Body of pancreas (tissue), 4 donors: ENCODE measurements around the gene GRM8. TPM values are rescaled to one million over a fixed set of nuclear protein-coding genes. Genes with fewer than 3 reads are reported as not detected.

Experiments
- ATAC-seq: fragments of 150-250 bp; one replicate; pipeline ENCODE4 v1.9.1; 2016
- DNase-seq, 4 donors: peaks; one replicate each; pipeline ENCODE4 v3.0.0-alpha.2; 2019
- H3K27ac ChIP-seq, 4 donors: fragments of 200-600 bp; sonication (generic); 1 replicate in 3 of 4; 2 replicates in 1 of 4; pipeline versions ENCODE4 v1.5.1 to v1.6.1; 2016 to 2019; ENCODE audit warnings: mild to moderate bottlenecking in 1 of 4, mixed read lengths in 1 of 4, moderate library complexity in 1 of 4
- H3K27me3 ChIP-seq, 2 donors: fragments of 200-600 bp; sonication (generic); one replicate each; pipeline ENCODE4 v1.6.0; 2016; ENCODE audit warnings: mild to moderate bottlenecking in 1 of 2
- H3K36me3 ChIP-seq, 2 donors: fragments of 200-600 bp; sonication (generic); replicated peaks in 1 of 2; 2 replicates each; pipeline ENCODE4 v1.5.1; 2016; ENCODE audit warnings: low read depth in 2 of 2; ENCODE audit not compliant: insufficient read depth in 1 of 2
- H3K4me1 ChIP-seq: fragments of 200-600 bp; sonication (generic); one replicate; pipeline ENCODE4 v1.6.0; 2016
- H3K4me3 ChIP-seq, 2 donors: fragments of 200-600 bp; sonication (generic); 1 replicate in 1 of 2; 2 replicates in 1 of 2; pipeline ENCODE4 v1.5.1; 2016 to 2019
- H3K9me3 ChIP-seq, 3 donors: fragments of 200-600 bp; sonication (generic); 1 replicate in 2 of 3; 2 replicates in 1 of 3; pipeline ENCODE4 v1.5.1; 2016
- CTCF ChIP-seq, 7 experiments: fragments of 450-650 bp in 4 of 7; fragments of 200-600 bp in 3 of 7; sonication (generic) in 3 of 7; IDR thresholded peaks; one replicate each; pipeline ENCODE4 v1.5.1; 2016 to 2019; ENCODE audit warnings: antibody characterized with exemption in 7 of 7
- POLR2A ChIP-seq, 3 donors: fragments of 450-650 bp; IDR thresholded peaks; one replicate each; pipeline ENCODE4 v1.6.1; 2016; ENCODE audit warnings: antibody characterized with exemption in 3 of 3, mild to moderate bottlenecking in 2 of 3
- WGBS, 2 donors: methylation state at CpG; one replicate each; pipeline ENCODE4 v1.1.5; 2017; 5-methylcytosine and 5-hydroxymethylcytosine counted together
- intact Hi-C: fragments of 100-400 bp; cut with DNase I; formaldehyde crosslinking; loops from one replicate; pipeline ENCODE4 v1.15.1; 2023
- total RNA-seq, 2 donors: library from RNA; depleted of rRNA; stranded (reverse); fragments of >200 nt; gene quantifications; one replicate each; pipeline ENCODE4 v1.1.0, GENCODE V29; 2016

The GRM8 gene
- total RNA-seq, 2 donors from 2014 or later = 2.3 TPM; not detected in 1

DNA sequence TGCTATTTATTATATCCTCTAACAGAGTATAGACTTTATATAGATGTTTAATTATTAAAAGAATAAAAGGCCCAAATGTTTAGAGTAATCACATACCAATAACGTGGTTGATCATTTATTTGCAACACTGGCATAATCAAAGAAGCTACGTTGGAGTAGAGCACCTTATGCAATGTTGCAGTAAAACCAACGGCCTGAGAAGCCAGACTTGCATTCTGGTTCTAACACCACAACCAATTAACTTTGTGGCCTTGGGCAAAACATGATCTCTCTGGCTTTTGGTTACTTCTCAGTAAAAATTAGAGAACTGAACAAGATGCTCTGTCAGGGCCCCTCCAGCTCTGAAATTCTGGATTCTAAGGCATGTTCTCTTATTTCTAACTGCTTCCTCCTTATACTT, 476.2 kb downstream of the GRM8 start:
- TF ChIP-seq POLR2A (IDR thresholded peaks at IDR 0.05) = no peak
- no peak for TF ChIP-seq CTCF (IDR thresholded peaks at IDR 0.05)
- H3K27me3 ChIP-seq = no peaks in the 10 kb centered on the region
- 76 to 82% methylated on average over 3 of the region's 3 CpGs for WGBS, 2 donors
- DNase-seq (no peak), ATAC-seq (no peak)
- H3K36me3 ChIP-seq = no peaks in the 10 kb centered on the region
- H3K9me3 ChIP-seq = no peaks in the 10 kb centered on the region
- H3K4me1 ChIP-seq = no peaks in the 10 kb centered on the region
- no peak overlapping the region for H3K27ac ChIP-seq
- H3K4me3 ChIP-seq = no peak overlapping the region
- intact Hi-C loops = no loop called here

- Histone ChIP-seq H3K4me1 (no peaks in the 10 kb centered on the region), H3K9me3 (no peaks in the 10 kb centered on the region), H3K4me3 (no peak overlapping the region), H3K36me3 (no peaks in the 10 kb centered on the region), H3K27me3 (no peaks in the 10 kb centered on the region), H3K27ac (no peak overlapping the region)
- no peak for DNase-seq
- intact Hi-C loops = no loop called here
- TF ChIP-seq CTCF (IDR thresholded peaks at IDR 0.05) (no peak), POLR2A (IDR thresholded peaks at IDR 0.05) (no peak)
- WGBS, 2 donors = 89 to 92% methylated on average over 3 of the region's 3 CpGs
- no peak for ATAC-seq
Measured at GRCh38 chr7:126774077-126774476, 478.7 kb downstream of the GRM8 start.

DNA sequence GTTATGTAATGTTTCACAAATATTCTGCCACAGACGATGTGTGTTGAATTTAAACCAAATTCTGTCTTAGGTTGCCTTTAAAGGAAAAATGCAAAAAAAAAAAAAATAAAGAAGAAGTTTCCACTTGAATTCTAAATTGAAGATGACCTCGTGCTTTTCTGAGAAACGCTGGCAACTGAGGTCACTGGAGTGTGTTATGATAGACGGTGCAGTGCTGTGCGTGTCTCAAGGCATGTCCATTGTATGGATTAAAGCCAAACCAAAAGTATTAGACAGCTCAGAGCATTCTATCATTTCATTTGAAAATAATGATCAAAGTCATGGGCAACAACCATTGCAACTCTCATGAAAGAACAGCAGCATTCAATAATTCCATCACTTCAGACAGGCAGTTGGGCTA, 483.9 kb downstream of the GRM8 start:
- no peak for DNase-seq
- intact Hi-C loops = no loop called here
- H3K9me3 ChIP-seq = no peaks in the 10 kb centered on the region
- H3K4me3 ChIP-seq = no peak overlapping the region
- H3K27ac ChIP-seq = no peak overlapping the region
- WGBS, 2 donors = 73 to 74% methylated on average over 5 of the region's 5 CpGs
- no peaks in the 10 kb centered on the region for H3K36me3 ChIP-seq
- H3K4me1 ChIP-seq = no peaks in the 10 kb centered on the region
- TF ChIP-seq POLR2A (IDR thresholded peaks at IDR 0.05) (no peak), CTCF (IDR thresholded peaks at IDR 0.05) (no peak)
- no peak for ATAC-seq
- H3K27me3 ChIP-seq = no peaks in the 10 kb centered on the region

DNA sequence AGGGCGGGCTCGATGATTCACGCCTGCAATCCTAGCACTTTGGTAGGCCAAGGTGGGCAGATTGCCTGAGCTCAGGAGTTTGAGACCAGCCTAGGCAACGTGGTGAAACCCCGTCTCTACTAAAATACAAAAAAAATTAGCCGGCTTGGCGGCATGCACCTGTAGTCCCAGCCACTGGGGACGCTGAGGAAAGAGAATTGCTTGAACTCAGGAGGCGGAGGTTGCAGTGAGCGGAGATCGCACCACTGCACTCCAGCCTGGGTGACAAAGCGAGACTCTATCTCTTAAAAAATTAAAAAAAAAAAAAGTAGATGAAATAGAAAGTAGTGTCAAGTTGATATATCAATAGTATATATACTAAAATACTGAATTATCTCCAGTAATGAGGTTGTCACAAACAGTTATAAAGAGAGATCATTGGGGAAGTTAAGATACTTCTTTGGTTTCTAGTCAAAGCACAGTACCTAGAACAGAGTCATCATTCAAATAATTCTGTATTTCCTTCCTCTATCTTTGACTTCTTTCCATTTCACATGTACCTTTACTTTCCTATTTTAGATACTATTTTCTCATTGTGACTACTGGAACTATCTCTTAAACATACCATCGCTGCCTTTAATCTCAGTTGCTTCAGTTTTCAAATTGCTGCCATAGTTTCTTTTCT, 491.7 kb downstream of the GRM8 start:
- Histone ChIP-seq H3K27ac (no peak overlapping the region), H3K27me3 (no peaks in the 10 kb centered on the region), H3K4me3 (no peak overlapping the region), H3K4me1 (no peaks in the 10 kb centered on the region), H3K9me3 (no peaks in the 10 kb centered on the region), H3K36me3 (no peaks in the 10 kb centered on the region)
- 83 to 95% methylated on average over 12 to 13 of the region's 13 CpGs for WGBS, 2 donors
- ATAC-seq (no peak), DNase-seq (no peak)
- intact Hi-C loops = no loop called here
- TF ChIP-seq CTCF (IDR thresholded peaks at IDR 0.05) = no peak
- TF ChIP-seq POLR2A (IDR thresholded peaks at IDR 0.05) = no peak

DNA sequence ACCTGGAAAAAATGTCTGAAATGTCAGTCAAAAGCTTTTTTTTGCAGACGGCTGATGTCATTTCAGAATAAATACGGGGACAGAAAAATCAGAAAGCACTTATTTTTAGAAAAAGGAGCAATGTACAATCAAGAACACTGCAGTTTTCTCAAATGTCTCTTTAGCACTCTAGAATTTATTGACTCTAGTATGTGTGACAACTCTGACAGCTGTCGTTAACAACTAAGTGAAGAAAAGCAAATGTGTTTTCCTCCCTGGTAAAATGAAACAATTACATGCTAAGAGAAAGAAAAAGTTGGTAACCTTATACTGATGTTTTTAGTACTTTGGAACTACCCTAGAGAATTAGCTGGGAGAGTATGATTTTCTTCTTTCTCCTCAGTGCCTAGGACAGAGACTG, 497.4 kb downstream of the GRM8 start:
- Histone ChIP-seq H3K36me3 (no peaks in the 10 kb centered on the region), H3K4me3 (no peak overlapping the region), H3K9me3 (no peaks in the 10 kb centered on the region), H3K27ac (no peak overlapping the region), H3K27me3 (no peaks in the 10 kb centered on the region), H3K4me1 (no peaks in the 10 kb centered on the region)
- ATAC-seq = no peak
- WGBS, 2 donors = 39 to 62% methylated on average over 3 of the region's 3 CpGs
- DNase-seq = no peak
- intact Hi-C loops = no loop called here
- TF ChIP-seq POLR2A (IDR thresholded peaks at IDR 0.05) = no peak
- no peak for TF ChIP-seq CTCF (IDR thresholded peaks at IDR 0.05)
